HG02623 (cell line): ENCODE measurements around the gene TOX4.
A peak's percentile ranks its signal among the peaks of the same experiment; 100 is the strongest.

Experiments used
- ATAC-seq: cut with Tn5 transposase; IDR thresholded peaks from one replicate; pipeline ENCODE4 v1.9.1; 2021; ENCODE audit warnings: moderate library complexity; ENCODE audit not compliant: unreplicated experiment

The TOX4 gene

GRCh38 chr14:21501568-21501967 is 24.6 kb downstream of the TOX4 start:
- no peak for ATAC-seq

DNA sequence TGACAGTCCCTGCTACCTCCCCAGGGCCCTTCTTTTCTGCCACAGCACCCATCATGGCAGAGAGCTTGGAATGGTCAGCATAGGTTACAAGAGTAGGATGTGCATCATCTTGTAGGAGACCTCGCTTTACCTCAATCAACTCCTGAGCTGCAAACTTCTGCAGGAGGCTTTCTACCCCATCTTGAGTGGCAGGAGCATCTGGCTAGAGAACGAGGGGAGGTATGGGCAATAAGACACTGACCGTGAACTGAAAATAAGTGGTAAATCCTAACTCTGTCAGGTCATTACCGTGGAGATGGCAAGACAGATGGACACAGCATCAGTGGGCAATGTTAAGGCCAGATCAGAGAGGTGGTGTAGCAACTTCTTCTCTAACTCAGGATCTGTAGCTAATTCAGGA is 26.4 kb downstream of the TOX4 start:
- ATAC-seq: no peak

DNA sequence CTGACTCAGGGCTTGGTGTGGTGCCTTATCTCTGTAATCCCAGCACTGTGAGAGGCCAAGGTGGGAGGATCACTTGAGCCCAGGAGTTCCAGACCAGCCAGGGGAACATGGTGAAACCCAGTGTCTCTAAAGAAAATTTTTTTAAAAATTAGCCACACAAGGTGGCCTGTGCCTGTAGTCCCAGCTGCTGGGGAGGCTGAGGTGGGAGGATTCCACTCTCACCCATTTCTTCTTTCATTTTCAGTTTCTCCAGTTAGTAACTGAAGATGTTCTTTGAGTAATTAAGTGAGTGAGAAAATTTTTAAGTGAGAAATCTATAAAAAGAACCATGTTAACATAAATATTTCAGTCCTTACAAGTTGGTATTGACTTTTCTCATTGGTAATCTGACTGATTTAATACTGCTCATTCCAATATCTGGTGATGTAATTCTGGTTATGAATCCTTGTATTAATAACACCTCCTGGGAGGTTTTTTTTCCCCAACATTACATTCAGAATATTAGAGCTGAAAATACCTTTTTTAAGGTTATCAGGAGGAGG is 28.1 kb downstream of the TOX4 start:
- peak; percentile 89 for ATAC-seq

DNA sequence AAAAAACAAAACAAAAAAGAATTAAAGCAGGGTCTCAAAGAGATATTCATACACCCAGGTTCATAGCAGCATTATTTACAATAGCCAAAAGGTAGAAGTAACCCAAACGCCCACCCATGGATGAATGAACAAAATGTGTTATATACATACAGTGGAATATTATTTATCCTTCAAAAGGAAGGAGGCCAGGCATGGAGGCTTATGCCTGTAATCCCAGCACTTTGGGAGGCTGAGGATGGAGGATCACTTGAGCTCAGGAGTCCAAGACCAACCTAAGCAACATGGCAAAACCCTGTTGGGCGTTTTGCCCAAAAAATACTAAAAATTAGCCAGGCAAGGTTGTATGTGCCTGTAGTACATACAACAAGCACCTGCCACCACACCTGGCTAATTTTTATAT is 29.6 kb downstream of the TOX4 start:
- ATAC-seq: no peak

DNA sequence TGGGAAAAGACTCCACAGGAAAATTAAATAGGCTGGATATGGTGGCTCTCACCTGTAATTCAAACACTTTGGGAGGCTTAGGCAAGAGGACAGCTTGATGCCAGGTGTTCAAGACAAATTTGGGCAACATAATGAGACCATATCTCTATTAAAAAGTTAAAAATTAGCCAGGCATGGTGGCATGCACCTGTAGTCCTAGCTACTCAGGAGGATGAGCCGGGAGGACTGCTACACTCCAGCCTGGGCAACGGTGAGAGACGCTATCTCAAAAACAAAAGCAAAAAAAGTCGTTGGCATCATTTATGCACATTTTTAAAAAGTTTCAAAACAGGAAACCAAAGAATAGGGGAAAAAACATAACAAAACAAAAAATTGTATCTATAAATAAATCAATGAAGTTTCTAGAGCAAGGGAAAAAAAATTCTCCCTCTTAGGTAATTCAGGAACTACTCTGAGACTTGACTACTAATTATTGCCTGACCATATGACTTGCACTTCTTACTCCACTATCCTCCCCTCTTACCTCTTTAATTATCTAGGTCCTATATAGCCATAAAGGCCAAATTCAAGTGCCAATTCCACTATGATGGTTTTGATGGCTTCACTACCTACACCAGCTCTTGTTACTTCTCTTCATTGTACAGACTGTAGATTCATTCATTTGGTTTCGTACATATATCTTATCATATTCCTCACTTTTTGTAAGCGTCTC is 32.6 kb downstream of the TOX4 start:
- no peak for ATAC-seq

- ATAC-seq: peak; percentile 99
Observed at GRCh38 chr14:21510735-21511657, 34.0 kb downstream of the TOX4 start, which contains the start of gene METTL3. Gene METTL3, minus strand, starts transcription at chr14:21511340. Its CDS starts 117 bp downstream, at chr14:21511223.

DNA sequence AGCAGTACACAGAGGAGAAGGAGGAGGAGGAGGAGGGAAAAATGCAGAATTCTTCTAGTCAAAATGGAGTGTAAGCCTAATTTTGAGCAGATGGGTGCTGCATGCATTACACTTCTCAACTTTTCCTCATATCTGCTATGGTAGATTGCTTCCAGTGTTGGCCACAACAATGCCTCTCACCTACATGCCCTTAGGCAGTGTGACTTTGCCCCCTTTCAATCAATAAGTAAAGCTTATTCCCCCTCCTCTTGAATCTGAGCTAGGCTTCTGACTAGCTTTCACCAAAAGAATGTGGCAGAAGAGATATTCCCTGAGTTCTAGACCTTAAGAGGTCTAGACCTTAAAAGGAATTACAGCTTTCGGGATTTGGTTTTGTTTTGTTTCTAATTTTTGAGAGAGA is 37.3 kb downstream of the TOX4 start:
- ATAC-seq: no peak

- ATAC-seq: no peak
Observed at GRCh38 chr14:21518725-21519124, 41.7 kb downstream of the TOX4 start.

DNA sequence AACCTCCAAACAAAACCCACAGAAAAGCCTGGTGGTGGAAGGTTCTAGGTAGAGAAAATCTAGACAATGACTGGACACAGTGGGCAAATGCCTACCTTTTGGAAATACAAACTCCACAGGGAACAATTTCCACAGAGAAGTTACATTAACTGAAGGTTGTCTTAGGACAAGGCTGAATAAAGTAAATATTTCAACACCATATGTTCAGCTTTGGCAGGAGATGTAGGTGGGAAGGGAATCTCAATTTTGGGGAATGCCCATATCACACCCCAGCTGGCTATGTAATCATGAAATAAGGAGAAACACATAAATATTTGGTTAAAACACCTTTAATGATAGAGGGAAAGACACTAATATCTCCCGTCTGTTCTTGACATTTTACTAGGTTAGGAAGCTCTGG is 43.8 kb downstream of the TOX4 start:
- no peak for ATAC-seq

GRCh38 chr14:21521501-21521900 is 44.5 kb downstream of the TOX4 start:
- ATAC-seq: no peak

DNA sequence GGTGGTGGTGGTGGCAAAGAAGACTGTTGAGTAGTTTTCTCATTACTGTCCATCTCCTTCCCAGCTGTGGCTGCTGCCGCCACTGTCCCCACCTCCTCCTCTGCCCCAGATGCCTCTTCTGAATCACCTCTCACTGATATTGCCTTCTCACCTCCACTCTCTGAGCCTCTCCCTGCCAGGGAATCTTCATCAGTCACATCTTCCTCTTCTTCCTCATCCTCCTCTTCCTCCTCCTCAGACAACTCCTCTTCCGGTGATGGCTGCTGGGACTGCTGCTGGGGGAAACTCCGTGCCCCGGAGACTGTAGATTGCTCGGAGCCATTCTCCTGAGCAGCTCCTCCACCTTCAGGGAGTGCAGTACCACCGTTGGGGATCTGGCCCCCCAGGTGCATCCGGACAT is 46.2 kb downstream of the TOX4 start:
- ATAC-seq: no peak

- ATAC-seq: no peak
Observed at GRCh38 chr14:21524575-21525490, 47.8 kb downstream of the TOX4 start.

DNA sequence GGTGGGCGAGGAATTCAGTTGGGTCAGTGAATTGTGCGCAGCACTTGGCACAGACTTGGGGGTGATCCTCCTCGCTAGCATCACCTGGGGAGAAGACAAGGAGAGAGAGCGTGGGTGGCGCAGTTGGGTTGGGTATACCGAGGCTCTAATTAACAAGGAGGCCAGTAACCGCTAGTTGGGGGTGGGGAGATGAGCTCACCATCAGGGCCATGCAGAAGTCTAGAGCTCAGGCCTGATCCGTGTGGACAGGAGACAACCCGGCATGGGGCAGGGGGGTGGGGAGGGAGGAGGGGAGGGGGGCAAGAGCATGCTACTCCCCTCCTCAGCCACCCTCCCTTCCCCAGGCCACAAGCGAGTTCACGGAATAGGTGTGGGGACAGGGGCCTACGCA is 48.6 kb downstream of the TOX4 start:
- ATAC-seq: no peak

DNA sequence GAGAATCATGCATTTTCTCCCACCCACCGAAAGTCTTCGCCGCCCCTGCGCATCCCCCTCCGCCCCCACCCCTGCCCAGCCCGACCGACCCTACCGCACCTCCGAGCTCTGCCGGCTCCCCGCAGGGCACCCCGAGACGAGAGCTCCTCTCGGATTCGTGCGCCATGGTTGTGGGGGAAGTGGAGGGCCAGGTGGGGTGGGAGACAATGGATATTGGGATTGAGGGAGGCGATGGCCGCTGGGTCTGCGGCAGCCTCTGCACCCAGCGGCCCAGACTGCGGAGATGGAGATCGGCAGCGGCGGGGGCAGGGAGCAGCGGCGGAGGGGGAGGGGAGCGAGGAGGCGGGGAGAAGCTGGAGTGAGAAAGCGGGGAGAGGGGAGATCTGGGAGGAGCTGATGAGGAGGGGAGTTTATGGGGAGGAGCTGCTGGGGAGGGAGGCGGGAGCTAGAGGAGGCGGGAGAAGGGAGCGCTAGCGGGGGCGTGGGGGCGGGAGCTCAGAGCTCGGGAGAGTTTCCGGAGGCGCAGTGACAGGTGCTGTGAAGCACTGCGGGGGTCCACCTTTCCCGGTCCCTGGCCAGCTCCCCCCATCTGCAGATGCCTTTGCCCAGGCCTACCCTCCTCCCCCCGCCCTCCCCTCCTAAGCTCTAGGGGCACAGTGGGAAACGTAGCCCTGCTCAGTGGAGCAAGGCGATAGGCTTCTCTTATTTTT is 49.1 kb downstream of the TOX4 start, which contains the start of gene SALL2:
Gene SALL2 (minus strand): TSS at position 385 of the 710 bp plus-strand sequence. CDS start 219 bp downstream, at position 166.
- ATAC-seq: peak; percentile 47

- no peak for ATAC-seq
Observed at GRCh38 chr14:21526672-21527317, 49.8 kb downstream of the TOX4 start.

GRCh38 chr14:21527318-21527679 is 50.3 kb downstream of the TOX4 start:
- no peak for ATAC-seq

GRCh38 chr14:21528381-21529348 is 51.7 kb downstream of the TOX4 start:
- no peak for ATAC-seq

DNA sequence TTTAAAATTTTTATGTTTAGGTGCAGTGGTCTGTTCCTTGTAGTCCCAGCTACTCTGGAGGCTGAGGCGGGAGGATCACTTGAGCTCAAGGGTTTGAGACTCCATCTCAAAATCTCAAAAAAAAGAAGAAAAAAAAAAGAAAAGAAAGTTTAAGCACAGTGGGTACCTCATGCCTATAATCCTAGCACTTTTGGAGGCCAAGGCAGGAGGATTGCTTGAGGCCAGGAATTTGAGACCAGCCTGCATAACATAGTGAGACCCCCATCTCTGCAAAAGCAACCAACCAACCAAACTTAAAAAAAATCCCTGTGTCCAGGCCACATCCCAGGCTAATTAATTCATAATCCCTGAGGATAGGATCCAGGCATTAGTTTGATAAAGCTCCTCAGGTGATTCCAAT is 52.5 kb downstream of the TOX4 start:
- no peak for ATAC-seq
